HG03571 (cell line): ENCODE data around the gene TMEM53.

Experiments used
- ATAC-seq: cut with Tn5 transposase; IDR thresholded peaks from one replicate; pipeline ENCODE4 v1.9.1; 2021; ENCODE audit not compliant: unreplicated experiment

Gene TMEM53

DNA sequence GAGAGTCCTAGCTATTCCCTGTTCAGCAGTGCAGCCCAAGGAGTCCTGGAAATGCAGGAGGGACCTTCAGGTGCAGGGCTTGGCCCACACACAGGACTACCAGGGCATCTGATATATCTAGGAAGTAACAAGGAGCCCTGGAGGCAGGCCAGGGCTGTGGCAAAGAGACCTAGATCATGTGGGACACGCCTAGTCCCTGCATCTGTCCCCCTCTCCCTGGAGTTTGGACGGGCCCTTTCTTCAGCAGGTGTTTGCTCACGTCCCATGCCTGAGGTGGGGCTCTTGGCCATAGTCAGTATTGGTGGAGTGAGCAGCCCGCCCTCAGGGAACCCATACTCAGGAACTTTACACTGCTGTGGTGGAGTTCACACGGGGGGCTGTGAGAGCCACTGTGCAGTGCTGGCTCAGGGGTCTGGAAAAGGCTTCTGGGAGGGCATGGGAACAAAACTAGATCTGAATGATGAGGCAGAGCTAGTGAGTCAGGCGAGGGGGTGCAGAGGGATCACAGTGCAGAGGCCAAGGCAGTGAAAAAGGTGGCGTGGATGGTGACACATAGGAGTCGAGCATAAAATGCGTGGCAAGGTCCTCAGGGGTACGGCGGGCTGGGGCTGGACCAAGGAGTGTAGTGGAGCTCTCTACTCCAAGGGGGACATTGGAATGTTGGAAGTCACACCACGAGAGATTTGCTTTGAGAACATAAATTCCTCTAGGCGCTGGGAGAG is 25.6 kb downstream of the TMEM53 start:
- no peak for ATAC-seq

DNA sequence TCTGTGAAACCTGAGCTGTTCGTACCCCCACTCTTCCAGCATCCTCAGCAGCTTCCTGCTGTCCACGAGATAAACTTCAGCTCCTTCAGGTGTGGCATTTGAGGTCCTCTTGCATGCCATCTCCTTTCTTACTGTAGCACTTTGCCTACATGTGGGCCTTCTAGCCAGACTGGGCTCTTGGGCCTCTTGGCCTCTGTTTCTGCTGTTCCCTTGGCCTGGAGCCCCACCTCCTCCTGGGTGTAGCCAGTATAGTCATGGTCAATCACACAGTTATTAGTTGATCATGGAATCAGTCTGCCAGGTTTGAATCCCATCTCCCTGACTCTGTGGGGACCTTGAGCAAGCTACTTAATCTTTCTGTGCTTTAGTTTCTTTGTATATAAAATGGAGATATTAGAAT is 26.4 kb downstream of the TMEM53 start:
- no peak for ATAC-seq

DNA sequence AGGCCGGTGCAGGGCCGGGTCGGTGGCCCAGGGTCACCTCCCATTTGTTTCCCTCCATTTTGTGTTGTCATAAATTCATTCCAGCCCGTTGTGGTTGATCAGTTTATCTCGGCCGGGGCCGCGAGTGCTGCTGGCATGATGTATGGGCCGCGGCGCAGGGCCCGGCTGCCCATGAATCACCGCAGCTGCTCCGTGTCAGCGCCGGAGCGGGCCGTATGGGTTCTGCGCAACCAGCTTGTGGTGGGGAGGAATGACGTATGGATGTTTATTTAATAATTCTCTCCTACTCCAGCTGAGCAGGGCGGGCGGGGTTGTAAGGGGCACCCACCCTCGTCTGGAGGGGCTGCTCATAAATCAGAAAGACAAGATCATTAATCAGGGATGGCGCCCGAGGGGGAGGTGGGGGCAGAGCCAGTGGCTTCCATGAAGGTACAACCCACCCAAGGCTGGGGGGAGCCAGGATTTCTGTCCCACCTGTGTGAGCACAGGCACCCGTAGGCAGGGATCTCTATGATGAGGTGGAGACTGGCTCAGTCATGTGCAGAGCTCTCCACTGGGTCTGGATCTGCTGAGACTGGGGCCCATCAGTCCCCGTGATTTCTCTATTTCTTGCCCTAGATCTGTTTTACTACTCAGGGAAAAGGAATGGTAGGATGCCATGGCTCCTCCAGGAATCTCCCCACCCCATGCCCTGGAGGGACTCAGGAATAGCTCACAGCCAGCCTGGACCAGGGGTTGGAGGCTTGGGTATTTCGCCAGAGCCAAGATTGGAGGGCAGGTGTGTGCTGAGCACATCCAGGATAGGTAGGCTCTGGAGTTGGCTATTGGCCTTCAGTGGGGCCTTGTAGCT is 27.8 kb downstream of the TMEM53 start:
- ATAC-seq, result no peak

DNA sequence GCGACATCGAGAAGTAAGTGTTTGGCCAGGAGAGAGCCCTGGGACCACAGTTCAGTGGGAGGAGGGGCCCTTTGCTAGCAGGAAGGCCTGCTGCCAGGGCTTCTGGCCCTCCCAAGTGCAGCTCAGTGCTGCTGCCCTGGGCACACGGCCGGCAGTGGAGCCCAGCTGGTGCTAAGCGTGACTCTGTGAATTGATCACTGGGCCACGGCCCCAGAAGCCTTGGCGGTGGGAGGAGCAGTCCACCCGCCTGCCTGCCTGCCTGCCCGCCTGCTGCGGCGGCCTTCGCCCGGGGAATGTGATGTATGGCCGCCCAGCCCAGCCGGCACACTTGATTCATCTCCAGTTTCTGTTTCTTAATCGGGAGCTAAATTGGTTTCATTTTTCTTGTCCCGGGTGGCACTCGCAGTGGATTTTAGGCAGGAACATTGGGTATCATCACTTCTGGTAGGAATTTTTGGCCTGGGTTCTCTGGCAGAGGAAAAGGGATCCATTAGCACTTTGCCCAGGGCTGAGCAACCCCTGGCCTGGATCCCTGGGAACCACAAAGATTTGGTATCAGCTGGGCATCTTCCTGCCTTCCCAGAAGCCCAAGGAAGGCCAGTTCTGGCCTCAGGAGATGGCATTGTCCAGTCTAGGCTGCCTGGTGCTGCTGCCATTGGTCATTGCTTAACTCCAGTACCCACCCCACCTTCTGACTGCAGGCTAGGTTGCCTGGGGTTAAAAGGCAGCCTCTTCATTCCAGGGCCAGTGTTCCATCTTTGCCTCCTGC is 28.6 kb downstream of the TMEM53 start:
- no peak for ATAC-seq

DNA sequence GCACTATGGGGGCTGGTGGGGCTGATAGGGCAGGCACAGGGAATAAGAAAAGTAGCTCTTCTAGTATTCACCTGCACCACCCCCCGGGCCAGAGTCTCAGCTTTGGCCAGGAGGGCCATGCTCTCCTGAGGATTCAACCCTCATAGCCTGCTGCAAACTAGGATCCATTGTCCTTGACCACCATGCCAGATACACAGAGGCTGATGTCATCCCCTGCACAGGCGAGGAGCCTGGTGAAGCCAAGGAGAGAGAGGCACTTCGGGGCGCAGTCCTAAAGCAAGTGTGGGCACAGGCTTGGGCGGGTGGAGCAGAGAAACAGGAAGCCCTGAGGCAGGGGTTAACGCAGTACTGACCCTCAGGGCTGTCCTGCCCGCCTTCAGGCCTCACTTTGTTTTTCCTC is 29.5 kb downstream of the TMEM53 start:
- ATAC-seq, result no peak

DNA sequence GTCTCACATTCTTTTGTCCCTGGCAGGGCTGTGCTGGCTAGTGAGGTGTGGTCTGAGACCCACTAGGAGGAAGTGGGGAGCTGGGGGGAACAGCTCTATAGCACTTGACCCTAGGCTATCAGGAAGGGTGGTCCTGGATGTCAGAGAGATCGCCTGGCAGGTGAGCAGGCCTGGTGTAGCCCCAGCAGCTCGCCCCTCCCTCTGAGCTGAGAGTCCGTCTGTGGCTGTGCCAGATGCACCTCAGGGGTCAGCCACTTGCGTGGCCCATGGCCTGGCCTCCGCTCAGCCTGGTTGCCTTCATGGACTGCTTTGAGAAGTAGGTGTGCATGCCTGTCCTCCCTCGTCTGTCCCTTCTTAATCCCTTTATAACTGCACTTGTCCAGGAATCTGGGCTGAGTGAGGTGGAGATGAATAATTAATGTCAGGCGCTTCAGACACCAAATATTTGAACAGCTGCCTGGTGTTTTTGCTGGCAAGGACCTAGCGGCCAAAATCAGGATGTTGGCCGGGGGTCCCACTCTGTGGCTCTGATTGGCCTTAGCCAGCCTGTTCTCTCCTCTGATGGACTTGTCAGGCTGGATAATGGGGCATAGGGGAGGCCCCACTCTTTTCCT is 30.5 kb downstream of the TMEM53 start:
- ATAC-seq, result no peak

DNA sequence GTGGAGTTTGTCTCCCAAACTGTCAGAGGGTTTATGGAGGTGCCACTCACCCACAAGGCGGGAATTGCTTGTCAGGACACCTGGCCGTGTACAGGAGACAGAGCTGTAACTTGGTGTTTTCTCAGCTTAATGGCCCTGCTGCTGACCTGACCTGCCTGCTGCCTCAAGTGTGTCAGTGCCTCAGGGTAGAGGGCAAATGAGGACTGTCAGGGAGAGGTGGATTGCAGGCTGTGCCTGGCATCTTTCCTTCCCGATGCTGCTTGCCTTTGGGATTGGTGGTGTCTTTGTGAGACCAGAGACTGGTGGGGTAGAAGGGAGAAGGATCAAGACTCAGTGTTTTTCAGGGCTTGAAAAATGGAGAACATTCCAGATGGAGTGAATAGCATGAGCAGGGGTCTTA is 31.4 kb downstream of the TMEM53 start:
- ATAC-seq, result no peak

DNA sequence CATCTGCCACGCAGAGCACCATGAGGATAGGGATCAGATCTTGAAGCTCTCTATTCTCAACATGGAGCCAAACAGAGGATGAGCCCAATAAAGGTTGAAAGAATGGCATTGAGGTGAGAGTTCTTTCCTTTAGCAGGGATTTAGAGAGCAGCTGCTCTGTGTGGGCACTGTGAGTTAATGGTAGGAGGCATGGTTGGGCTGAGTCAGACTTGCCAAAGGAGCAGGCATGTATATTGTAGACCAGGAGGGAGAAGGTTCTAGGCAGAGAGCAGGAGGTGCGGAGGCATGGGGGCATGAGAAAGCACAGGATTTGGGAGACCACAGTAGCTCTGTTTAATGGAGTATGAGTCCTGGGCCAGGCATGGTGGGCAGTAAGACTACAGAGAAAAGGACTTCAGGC is 32.0 kb downstream of the TMEM53 start:
- no peak for ATAC-seq

DNA sequence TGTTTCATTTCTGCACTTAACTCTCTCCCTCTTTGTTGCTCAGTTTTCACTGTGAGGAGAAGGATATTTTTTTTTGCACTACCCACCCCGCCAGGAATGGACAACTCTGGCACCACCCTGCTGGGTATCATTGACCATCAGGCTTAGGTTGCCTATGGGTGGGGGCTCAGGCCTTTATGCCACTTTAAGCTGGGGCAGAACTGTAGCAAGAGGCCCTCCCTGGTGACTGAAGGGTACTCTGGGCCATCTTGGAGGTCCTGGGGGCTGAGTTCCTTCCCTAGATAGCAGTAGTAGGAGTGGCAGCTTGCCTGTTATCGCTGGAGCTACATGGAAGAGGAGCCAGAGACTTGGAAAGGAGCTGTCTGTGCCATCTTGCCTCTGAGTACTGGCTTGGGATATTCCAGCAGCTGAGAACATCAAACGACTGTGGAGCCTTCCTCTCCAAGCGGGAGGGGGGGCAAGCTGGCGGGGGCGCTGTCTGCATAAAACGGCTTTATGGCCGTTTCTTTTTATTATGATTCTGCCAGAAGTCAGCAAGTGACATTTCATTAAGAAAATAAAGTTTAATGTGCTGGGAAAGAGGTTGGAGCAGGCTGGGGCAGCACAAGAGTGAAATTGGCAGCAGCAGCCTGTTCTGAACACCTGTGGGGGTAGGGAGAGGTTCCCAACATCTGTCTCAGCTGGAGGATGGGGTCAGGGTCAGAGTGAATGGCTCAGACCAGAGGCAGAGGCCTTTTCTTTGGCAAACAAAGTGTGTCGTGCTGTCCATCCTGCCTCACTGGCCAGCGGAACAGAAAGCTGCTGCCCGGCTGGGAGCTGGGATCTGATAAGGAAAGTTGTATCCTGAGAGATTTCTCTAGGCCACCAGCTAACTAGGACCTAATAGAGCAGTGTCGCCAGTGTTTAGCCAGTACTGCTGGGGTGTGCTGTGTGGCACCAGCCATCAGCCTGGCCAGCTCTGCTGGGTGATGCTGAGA is 32.9 kb downstream of the TMEM53 start:
- ATAC-seq, result no peak

DNA sequence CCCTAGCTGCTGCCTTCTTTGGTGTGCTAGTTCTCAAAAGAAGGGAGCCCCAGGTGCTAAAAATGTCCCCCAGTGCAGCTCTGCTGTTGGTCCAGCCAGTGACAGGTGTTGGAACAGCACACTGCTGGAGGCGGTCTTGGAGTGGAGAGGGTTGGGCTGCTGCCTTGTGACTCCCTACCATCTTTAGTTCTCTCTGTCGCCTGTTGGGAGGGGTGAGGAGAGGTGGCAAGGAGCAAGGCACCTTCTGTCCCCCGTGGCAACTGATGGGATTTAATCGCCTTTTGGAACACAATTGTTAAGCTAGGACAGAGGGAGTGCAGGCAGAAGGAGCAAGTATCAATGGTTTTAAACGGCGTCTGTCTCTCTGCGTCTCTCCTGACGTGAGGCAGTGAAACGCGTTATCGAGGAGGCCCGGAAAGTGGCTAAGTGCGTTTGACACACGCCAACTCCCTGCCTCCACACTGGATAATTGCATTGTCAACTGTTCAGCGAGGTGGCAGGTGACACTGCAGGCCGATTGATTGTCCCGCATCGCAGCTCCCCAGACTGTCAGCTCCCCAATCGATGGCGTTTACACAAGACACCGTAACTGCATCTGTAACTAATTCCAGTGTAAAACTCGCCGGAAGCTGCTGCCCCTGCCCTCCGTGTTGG is 34.0 kb downstream of the TMEM53 start:
- no peak for ATAC-seq

DNA sequence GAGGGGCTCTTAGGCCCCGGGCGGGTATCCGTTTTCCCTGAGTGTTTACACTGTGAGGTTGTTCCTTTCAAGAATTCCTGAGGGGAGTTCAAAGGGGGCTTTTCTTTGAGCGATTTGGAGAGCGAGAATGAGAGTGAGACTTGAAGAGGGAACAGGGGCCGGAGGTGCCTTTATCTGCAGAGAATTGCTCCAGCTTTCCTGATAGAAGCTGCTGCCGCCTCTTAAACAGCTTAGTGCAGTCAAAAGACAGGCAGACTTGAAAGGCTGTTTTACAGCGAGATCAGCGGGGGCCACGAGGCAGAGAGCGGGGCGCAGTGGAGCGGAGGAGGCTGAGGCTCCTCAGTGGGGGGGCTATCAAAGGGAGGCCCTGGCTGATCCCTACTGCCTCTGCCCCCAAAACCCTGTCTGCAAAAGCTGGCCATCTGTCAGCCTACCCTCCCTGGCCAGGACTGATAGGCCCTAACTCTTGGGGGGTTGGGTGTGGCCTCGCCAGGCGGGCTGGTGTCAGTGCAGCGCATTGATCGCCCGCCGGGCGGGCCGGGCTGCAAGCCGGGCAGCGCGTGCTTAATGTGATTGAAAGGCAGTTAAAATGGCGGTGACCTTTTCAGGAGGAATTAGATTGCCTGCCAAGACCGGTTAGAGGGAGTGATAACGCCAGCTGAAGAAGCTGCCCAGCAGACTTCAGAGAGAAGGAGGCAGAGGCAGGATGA is 36.4 kb downstream of the TMEM53 start:
- no peak for ATAC-seq

DNA sequence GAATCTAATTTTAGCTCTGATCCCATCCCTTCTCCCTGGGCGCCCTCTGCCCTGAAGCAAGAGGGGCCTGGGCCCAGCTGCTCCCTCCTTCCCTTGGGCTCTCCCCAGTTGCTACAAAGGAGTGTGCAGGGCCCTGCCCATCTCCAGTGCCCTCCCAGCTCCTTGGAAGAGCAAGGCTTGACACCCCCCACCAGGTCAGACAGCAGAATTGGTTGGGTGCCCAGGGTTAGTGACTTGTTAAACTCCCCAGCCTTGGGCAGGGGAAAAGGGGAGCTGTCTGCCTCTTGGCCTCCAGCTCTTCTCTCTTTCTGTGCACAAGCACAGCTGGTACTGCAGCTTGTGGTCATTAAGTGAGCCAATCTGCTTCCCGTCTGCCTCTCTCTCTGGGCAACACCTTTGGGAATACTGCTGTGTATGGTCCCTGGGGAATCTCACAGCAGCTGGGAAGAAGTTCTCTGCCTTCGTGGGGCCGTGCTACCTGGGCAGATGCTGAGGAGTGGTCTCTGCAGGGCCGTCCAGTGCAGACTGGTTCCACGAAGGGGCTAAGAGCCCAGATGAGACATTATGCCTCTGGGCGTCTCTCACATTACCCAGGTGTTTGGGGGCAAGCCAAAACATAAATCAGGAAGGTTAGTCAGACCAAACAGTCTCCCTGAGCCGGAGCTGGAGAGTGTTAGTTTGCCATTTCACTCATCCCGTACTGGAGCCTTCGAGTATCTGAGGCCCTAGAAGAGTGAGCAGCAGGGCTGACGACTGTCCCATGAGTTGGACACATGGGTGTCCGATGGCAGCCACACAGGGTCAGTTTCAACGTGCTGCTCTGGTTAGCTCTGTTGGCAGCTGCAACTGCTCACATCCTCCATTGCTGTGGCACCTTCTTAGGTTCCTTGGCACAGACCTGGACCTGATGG is 37.3 kb downstream of the TMEM53 start:
- ATAC-seq, result no peak

DNA sequence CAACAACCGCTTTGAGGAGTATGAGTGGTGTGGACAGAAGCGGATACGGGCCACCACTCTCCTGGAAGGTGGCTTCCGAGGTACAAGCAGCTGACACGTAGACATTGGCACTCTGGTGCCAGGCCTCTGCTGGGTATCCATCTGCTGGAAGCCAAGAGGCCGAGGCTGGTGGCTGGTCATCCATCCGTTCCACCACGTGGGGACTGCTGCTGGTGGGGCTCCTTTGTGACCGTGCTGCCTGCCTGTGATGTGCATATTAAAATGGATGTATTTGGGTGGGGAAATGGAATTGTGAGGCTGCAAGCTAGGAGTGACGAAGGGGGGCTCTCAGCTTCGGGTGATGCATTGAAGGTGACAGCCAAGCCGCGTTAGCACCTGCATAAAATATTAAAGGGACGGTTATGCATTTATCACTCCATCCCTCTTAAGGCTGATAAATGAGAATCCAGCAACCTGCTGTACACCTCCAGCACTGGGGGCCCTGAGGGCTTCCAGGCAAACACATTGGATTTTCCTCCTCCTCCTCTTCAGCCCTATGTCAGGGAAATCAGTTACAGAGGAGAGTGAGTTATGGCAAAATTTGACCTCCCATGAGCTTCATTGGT is 38.1 kb downstream of the TMEM53 start:
- ATAC-seq, result no peak

DNA sequence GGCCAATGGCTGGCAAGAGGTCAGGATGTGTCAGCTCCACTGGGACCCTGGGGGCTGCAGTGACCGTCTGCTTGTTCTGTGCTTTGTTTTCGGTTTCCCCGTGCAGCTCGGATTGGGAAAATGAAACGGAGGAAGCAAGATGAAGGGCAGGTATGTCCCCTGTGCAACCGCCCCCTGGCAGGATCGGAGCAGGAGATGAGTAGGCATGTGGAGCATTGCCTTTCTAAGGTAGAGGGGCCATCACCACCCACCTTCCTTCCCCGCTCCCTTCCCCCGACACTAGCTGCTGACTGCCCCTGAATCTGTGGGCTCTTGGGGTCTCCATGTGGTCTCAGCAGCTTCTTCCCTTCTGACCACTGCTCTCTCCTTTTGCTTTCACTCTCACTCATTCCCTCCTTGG is 38.8 kb downstream of the TMEM53 start:
- no peak for ATAC-seq

DNA sequence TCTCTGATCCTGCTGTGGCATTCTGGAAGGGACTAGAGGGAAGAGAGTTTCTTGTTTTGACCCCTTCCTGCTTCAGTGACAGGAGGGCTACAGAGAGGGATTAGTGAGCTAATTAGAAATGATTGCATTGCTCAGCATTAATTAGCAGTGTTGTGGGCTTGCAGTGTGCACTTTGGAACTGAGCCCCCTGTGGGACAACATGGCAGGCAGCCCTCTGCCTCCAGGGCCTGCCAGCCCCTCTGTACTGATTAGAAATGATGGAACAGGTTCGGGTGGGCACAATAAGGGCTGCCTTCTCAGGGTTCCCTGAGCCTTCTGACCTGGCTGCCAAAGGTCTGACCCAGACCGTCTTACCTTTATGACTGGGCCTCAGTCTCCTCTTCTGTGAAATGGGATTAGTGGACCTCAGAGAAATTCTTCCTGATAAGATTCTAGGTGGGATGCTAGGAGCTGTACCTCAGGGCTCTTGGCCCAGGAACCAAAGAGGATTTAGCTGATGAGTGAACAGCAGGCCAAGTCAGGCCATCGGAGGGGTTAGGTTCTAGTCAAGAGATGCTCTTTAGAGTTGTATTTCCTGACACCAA is 39.6 kb downstream of the TMEM53 start:
- ATAC-seq, result no peak

DNA sequence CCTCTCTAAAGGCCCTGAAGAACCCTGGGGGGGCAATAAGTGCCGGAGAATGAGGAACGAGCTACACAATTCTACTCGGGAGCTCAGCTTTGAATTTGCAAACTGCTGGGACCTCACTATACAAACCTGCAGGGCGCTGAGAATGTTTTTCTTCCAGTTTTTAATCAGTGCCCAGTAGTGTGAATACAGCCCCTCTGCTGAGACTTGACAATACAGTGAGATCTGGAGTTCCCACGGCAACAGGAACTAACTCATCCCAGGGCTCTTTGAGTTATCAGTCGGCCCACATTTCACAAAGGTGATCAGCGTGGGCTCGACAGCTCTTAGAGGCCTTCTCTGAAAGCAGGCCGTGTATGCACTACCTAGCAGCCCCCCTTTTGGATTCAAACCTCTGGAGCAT is 41.7 kb downstream of the TMEM53 start:
- ATAC-seq, result no peak
